Activated CD8-positive, alpha-beta memory T cell treated with anti-CD3 and anti-CD28 coated beads, Interleukin-2, amount 50 U/mL, for 1 hour (primary cell): Measurements from ENCODE around the gene GARNL3.

ENCODE experiments used
- DNase-seq: peaks from one replicate; pipeline ENCODE4 v3.0.0-alpha.2; 2020; ENCODE audit errors: extremely low read depth

Gene GARNL3

DNA sequence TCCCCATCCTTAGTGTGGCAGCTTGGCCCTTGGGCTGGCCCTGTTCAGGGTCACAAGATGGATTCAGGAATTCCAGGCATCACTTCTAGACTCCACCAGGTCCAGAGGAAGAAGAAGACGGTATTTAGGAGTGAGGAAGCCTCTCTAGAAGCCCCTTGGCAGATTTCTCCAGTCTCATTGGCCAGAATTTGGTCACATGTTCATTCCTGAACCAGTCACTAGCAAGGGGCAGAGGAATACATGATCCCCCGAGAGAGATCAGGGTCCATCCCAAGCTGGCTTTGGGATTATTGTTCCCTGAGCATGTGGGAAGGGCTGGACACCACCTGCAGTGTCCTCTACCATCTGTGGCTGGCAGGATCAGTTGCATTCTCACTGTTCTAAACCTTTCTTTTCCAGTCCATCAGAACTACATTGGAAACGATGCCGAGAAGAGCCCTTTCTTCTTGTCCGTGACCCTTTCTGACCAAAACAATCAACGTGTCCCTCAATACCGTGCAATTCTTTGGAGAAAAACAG lies 48.5 kb downstream of the GARNL3 start:
- DNase-seq, result no peak

- DNase-seq, result no peak
Observed at GRCh38 chr9:127314911-127315310, 50.3 kb downstream of the GARNL3 start.

DNA sequence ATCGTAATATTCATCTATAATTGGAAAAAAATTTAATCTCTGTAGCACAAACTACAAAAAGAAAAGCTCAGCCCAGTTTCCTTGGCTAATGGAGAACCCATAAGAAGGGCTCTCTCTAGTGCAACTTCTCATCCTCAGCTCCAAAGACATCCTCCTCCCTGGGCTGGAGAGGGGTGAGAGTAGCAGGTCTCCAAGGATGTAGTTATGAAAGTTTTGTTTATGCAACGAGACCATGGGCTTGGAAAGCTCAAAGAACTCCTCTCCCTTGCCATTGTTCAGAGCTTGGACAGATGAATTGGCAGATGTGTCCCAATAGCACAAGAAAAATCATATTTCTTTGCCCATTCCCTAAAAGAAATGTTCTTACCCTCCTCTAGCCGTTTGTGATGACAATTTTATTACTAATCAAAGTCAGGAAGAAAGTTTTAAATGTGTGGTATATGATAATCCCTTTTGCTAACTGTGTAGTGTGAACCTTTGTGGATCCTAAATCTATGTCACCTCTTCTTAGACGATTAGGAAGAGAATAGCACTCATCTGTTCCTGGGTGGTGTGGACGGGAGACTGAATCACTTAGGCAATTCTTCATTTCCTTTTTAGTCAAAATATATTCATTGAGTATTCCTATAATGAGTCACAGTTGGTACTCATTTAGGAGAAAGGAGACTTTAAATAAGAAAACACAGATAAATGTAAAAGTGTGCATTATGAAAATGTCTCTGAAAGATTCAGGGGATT lies 52.2 kb downstream of the GARNL3 start:
- DNase-seq, result no peak

GRCh38 chr9:127318651-127319167 lies 54.1 kb downstream of the GARNL3 start:
- no peak for DNase-seq

DNA sequence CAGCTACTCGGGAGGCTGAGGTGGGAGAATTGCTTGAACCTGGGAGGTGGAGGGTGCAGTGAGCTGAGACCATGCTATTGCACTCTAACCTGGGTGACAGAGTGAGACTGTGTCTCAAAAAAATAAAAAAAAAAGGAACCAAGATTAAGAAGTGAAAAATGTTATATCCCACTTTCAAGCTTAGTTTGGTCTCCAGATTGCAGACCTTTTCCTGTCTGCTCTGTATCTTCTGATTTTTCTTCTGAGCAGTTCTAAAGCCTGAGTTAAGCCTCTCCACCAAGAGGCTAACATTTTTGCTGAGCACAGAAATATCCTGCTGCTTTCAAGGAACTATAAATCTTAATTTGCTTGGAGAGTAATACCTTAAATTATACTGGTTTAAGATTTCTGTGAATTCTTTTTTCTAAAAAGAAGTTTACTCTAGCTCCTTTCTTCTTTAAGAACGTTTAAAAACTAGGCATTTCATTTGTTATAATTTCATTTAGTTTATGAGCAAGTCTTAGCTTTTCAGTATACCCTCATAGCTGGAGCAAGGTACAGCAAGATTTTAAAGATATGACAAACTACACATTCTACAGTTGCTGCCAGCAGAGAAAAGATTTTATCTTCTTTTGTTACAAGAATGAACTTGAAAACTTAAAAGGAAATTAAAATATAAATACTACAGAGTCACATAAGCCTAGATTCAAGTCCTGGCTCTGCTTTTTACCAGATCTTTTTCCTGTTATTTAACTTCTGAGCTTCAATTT lies 55.0 kb downstream of the GARNL3 start:
- DNase-seq, result no peak

- no peak for DNase-seq
Observed at GRCh38 chr9:127320115-127320378, 55.5 kb downstream of the GARNL3 start.

DNA sequence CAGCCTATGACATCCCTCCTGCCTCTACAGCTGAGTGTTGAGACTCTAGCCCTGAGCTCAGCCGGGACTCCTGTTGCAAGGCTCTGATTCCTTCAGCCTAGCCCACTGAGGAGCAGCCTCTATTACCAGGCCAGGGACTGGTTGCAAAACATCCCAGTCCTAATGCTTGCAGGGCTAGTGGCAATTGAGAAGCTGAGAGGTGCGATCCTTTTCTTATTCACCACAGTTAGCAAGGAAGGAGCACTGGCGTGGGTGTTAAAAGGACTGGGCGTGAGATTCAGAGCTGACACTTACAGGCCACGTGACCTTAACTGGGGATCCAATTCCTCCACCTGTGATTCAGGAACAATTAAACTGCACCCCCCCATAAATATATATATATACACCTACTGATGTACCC lies 58.8 kb downstream of the GARNL3 start:
- DNase-seq, result no peak

DNA sequence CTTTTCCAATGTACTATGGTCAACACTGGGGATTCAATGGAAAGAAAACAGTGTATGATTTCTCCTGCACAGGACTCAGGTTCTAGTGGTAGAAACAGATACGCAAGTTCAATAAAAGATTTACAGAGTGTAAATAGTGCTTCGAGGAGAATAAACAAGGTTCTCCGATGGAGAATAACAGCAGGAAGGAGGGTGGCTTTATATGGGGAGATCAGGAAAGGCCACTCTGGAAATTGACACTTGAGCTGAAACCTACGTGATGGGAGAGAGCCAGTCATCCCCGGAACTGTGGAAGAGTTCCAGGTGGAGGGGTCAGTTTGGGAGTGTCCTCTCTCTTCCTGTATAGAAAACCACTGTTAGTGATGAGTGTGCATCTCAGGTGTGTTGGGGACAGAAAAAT lies 65.9 kb downstream of the GARNL3 start:
- DNase-seq, result no peak

- DNase-seq, result no peak
Observed at GRCh38 chr9:127333221-127334064, 68.9 kb downstream of the GARNL3 start.

DNA sequence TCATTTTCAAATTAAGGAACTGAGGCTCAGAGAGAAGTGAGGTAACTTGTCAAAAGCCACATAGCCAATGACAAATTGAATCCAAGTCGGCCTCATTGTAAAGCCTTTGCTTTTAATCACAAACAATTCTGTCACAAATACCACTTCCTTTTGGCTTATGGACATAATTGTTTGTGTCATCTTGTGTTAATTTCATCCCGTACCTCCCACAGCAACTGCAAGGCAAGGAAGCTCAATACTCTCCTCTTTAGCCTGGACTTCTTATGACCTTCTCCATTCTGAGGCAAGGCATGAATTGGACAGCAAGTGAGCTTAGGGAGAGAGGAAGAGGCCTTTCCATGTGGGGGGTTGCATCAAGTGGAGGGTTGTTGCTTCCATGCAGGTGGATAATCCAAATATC lies 70.2 kb downstream of the GARNL3 start:
- no peak for DNase-seq

DNA sequence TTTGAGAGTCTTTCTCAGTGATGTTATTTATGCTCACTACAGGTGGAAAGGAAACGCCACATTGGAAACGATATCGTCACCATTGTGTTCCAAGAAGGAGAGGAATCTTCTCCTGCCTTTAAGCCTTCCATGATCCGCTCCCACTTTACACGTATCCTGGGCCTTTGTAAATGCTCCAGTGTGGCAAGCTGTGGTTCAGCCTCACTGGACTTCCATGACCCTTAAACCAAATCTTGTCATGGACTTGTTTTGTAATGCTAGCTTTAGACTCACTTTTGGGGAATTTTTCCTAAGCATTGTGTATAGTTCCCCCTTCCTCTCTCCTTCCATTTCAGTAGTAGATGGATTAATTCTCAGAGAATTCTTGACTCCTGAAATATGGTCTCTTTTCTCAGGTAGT lies 71.5 kb downstream of the GARNL3 start:
- DNase-seq, result no peak

DNA sequence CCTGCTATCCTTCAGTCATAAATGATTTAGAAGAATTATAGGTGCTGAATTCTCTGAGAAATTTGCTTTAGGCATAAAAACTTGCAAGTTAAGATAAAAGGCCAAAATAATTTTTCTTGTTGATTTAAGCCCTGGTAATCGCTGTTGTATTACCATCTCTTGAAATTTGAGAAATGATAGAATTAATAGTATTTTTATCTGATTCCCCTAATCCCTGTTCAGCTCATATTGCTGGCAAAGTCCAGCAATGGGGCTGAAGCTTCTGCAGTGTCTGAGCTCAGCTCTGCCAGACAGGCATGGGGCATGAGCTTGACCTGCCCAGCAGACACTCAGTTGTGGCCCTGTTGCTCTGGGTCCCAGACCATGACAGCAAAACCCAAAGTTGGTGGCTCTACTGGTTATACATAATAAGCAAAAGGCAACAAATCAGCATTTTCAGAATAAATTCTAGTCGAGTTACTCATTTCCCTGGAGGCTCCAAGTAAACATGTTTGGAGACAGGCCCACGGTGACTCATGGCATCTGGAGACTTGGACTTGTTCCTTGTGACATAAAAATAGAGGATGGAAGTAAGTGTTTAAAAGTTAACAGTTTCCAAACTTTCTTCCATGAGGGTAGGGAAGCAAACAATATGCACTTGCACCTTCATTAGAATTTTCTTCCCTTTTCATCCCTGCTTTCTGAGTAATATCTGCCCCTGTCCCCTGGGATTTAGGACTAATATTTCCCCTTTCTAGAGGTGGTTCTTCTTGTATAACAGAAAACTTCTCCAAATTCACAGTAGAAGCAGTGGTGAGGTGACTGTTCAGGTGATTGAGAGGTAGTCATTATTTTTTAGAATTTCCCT lies 72.2 kb downstream of the GARNL3 start:
- DNase-seq, result no peak

DNA sequence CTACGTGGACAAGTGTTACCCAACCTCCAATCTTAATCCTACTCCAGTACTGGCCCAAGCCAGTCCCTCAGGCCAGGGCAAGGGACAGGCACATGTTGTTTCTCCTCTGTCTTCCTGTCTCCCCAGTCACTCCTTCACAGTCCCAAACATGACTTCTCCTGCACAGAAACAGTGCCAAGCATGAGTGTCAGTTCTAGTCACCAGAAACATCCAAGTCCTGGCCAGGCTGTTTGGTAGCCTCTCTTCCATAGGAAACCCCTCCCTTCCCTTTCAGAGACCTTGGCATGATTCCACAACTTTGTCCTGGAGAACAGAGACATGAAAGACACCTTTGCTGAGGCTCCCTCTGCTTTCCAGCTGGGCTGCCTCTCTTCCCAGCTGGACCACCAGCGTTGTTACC lies 76.1 kb downstream of the GARNL3 start:
- no peak for DNase-seq

GRCh38 chr9:127341152-127341551 lies 76.6 kb downstream of the GARNL3 start:
- DNase-seq, result no peak

GRCh38 chr9:127344368-127345000 lies 79.9 kb downstream of the GARNL3 start:
- DNase-seq, result no peak

DNA sequence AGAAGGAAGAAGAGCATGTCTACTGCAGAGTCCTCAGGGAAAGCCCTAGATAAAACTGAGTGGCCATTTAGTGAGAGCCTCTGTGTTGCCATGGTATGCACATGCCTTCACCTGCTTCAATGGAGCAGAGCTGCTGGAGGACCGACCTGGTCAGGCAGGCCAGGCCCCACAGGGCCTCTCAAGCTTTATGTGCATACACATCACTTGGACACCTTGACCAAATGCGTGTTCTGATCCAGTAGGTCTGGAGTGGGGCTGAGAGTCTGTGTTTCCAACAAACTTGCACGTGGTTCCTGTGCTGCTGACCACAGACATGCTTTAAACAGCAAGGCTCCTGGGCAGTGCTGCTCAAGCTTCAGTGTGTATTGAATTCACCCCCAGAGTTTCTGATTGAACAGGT lies 81.0 kb downstream of the GARNL3 start:
- no peak for DNase-seq

DNA sequence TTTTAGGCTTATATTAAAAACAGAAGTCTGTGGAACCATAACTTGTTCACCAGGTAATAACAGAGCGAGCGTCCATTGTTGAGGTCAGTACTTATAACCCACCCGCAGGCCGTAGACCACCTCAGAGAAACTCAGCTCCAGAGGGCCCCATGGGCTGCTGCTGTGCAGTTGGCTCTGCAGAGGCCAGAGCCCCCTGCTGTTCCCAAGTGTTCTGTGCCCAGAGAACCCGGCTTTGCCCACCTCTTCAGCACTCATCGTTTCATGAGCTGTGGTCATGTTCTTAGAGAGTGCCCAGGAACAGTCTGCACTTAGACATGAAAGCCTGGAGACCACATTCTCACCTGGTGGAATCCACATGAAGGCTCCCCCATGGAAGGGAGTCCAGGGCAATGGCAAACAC lies 82.0 kb downstream of the GARNL3 start:
- no peak for DNase-seq

GRCh38 chr9:127347831-127348776 lies 83.5 kb downstream of the GARNL3 start:
- DNase-seq, result no peak

- no peak for DNase-seq
Observed at GRCh38 chr9:127349483-127350113, 85.0 kb downstream of the GARNL3 start.
